Measurements from ENCODE around the gene HNRNPAB. TPM values are rescaled to one million over a fixed set of nuclear protein-coding genes. Genes with fewer than 3 reads are reported as not detected.

The HNRNPAB gene
- total RNA-seq, 4 donors from 2014 or later, result 115 to 199 (median 169) TPM

DNA sequence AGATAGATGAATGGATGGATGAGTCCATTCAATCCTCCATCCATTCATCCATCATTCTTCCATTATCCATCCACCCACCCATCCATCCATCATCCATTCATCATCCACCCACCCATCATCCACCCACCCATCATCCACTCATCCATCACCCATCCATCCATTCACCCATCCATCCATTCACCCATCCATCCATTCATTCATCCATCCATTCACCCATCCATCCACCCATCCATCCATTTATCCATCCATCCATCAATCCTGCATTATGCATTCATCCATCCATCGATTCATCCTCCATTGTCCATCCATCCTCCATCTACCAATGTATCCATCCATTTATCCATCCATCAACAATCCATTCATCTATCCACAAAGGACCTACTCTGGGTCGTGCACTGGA lies 41.1 kb downstream of the HNRNPAB start:
- H3K9me3 ChIP-seq, result no peaks in the 10 kb centered on the region
- no peaks in the 10 kb centered on the region for H3K4me1 ChIP-seq
- 68 to 80% methylated on average over 2 of the region's 2 CpGs for WGBS, 2 donors (ENCODE audit: low coverage in 1 of 2)
- no peak overlapping the region for H3K4me3 ChIP-seq
- H3K27ac ChIP-seq, result no peak overlapping the region
- no peaks in the 10 kb centered on the region for H3K36me3 ChIP-seq
- DNase-seq, result no peak
- intact Hi-C loops (cut with DNase I; ENCODE audit: low total_unique reads), result no loop called here
- TF ChIP-seq, protein P1, sequence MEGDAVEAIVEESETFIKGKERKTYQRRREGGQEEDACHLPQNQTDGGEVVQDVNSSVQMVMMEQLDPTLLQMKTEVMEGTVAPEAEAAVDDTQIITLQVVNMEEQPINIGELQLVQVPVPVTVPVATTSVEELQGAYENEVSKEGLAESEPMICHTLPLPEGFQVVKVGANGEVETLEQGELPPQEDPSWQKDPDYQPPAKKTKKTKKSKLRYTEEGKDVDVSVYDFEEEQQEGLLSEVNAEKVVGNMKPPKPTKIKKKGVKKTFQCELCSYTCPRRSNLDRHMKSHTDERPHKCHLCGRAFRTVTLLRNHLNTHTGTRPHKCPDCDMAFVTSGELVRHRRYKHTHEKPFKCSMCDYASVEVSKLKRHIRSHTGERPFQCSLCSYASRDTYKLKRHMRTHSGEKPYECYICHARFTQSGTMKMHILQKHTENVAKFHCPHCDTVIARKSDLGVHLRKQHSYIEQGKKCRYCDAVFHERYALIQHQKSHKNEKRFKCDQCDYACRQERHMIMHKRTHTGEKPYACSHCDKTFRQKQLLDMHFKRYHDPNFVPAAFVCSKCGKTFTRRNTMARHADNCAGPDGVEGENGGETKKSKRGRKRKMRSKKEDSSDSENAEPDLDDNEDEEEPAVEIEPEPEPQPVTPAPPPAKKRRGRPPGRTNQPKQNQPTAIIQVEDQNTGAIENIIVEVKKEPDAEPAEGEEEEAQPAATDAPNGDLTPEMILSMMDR (IDR thresholded peaks at IDR 0.05), result no peak
- TF ChIP-seq POLR2A (IDR thresholded peaks at IDR 0.05) (no peak), POLR2AphosphoS5 (IDR thresholded peaks at IDR 0.05) (no peak), EP300 (IDR thresholded peaks at IDR 0.05; ENCODE audit: low read depth) (no peak)
- H3K27me3 ChIP-seq, result no peaks in the 10 kb centered on the region
- in situ Hi-C loops (cut with MboI; ENCODE audit: low pct_ligation_motif_present in 1 of 4, low pct_unique_long_range_greater_than_20kb in 1 of 4, low sequenced_read_pairs in 3 of 4), result no loop called here

DNA sequence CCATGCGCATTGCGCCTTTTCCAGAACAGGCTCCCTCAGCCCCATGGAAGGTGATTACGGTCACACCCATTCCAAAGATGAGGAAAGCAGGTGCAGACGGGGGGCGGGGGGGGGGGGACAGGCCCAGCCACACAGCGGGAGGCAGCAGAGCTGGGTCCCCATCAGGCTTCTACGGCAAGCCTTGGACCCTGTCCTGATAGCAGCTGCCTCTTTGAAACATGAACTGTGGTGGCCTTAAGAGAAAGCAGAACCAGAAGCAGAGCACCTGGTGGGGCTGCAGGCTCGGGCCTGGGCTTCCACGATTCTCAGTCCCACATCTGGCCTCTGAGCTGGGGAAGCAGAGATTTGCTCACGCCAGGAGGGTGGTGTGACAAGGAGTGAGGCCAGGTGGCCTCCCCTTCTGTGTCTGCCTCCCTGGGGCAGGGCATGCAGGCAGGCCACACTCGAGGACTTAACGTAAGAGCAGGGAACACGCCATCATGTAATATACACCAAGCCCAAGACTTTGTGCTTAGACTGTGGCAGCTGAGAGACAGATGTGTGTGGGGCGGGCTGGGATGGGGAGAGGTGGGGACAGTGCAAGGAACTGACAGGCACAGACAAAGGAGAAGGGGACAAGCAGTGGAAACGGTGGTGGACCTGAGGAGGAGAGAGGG lies 42.4 kb downstream of the HNRNPAB start:
- 25 to 74% methylated on average over 5 to 13 of the region's 15 CpGs for WGBS, 2 donors (ENCODE audit: low coverage in 1 of 2)
- H3K27ac ChIP-seq, result no peak overlapping the region
- H3K4me3 ChIP-seq, result no peak overlapping the region
- no peaks in the 10 kb centered on the region for H3K36me3 ChIP-seq
- DNase-seq, result no peak
- no peaks in the 10 kb centered on the region for H3K4me1 ChIP-seq
- no peaks in the 10 kb centered on the region for H3K27me3 ChIP-seq
- in situ Hi-C loops (cut with MboI; ENCODE audit: low pct_ligation_motif_present in 1 of 4, low pct_unique_long_range_greater_than_20kb in 1 of 4, low sequenced_read_pairs in 3 of 4) (no loop called here), intact Hi-C loops (cut with DNase I; ENCODE audit: low total_unique reads) (no loop called here)
- TF ChIP-seq POLR2AphosphoS5 (IDR thresholded peaks at IDR 0.05), result no peak
- no peak for TF ChIP-seq POLR2A (IDR thresholded peaks at IDR 0.05)
- TF ChIP-seq EP300 (IDR thresholded peaks at IDR 0.05; ENCODE audit: low read depth), result no peak
- TF ChIP-seq, protein P1 (IDR thresholded peaks at IDR 0.05), result no peak
- H3K9me3 ChIP-seq, result no peaks in the 10 kb centered on the region

DNA sequence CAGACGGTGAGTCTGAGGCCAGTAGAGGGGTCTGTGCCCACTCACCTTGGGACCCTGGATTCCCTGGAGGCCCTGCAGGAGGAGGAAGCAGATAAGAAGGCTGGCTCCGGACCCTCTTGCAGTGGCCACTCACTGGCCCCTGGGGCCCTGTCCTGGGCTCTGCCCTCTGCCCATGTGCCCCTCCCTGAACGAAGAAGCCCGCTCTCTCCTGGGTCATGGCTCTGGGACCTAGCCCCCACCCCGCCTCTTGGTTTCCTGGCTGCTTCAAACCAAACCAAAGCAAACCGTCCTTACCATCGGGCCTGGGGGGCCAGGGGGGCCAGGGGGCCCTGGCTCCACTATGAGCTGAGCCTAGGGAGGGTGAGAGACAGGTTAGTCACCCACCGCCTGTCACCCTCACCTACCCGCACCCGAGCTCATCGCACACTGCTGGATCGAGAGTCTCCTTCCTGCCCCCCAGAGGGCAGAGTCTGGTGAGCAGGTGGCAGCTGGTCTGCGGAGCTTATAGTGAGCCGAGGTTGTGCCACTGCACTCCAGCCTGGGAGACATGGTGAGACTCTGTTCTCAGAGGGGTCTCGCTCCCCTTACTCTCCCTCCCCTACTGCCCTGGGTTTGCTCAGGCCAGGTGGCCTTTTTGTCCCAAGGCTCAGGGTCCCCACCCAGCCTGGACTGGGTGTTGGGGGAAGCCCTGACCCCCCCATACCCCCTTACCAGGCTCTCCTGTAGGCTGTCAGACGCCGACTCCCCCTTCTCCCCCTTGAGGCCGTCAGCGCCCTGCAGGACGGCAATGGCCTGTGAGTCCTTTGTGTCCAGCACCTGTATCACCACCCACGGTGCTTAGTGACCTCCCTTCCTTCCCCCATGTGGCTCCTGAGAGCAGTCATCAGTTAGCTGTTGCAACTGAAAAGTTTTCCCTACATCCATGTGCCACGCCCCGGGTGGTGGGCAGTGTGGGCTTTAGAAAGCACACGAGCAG lies 43.4 kb downstream of the HNRNPAB start:
- no peak overlapping the region for H3K4me3 ChIP-seq
- H3K27me3 ChIP-seq, result no peaks in the 10 kb centered on the region
- in situ Hi-C loops (cut with MboI; ENCODE audit: low pct_ligation_motif_present in 1 of 4, low pct_unique_long_range_greater_than_20kb in 1 of 4, low sequenced_read_pairs in 3 of 4) (no loop called here), intact Hi-C loops (cut with DNase I; ENCODE audit: low total_unique reads) (no loop called here)
- 73 to 78% methylated on average over 2 to 24 of the region's 24 CpGs for WGBS, 2 donors (ENCODE audit: low coverage in 1 of 2)
- no peaks in the 10 kb centered on the region for H3K4me1 ChIP-seq
- no peak overlapping the region for H3K27ac ChIP-seq
- H3K9me3 ChIP-seq, result no peaks in the 10 kb centered on the region
- no peak for TF ChIP-seq POLR2A (IDR thresholded peaks at IDR 0.05)
- no peak for TF ChIP-seq POLR2AphosphoS5 (IDR thresholded peaks at IDR 0.05)
- TF ChIP-seq, protein P1 (IDR thresholded peaks at IDR 0.05), result no peak
- no peak for TF ChIP-seq EP300 (IDR thresholded peaks at IDR 0.05; ENCODE audit: low read depth)
- DNase-seq, result no peak
- H3K36me3 ChIP-seq, result no peaks in the 10 kb centered on the region

DNA sequence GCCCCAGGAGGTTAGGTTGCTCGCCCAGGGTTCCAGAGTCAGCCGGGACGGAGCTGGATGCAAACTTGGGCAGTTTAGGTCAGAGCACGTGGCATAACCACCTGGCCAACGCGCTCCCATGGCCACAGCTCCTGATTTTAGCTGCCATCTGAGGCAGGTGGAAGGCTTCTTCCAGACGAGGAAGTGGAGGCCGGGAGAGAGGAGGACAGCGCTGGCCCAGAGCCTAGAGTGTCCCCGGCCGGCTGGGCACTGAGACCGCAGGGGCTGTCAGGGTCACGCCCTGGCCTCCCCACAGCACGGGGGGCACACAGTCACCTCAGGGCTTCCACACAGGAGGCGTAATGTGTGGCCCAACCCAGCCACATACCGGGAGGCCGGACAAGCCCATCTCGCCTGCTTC lies 44.4 kb downstream of the HNRNPAB start:
- intact Hi-C loops (cut with DNase I; ENCODE audit: low total_unique reads), result no loop called here

More for the DNA sequence above, 44.4 kb downstream of the HNRNPAB start:
- WGBS, 2 donors (ENCODE audit: low coverage in 1 of 2), result 87% methylated on average over 18 of the region's 18 CpGs; no CpG with 5 or more reads in 1 of the 2 donors
- H3K27me3 ChIP-seq, result no peaks in the 10 kb centered on the region
- no peak for TF ChIP-seq POLR2A (IDR thresholded peaks at IDR 0.05)
- no peak for TF ChIP-seq POLR2AphosphoS5 (IDR thresholded peaks at IDR 0.05)
- no peaks in the 10 kb centered on the region for H3K9me3 ChIP-seq
- no peak overlapping the region for H3K27ac ChIP-seq
- DNase-seq, result no peak
- no peaks in the 10 kb centered on the region for H3K4me1 ChIP-seq
- H3K4me3 ChIP-seq, result no peak overlapping the region
- in situ Hi-C loops (cut with MboI; ENCODE audit: low pct_ligation_motif_present in 1 of 4, low pct_unique_long_range_greater_than_20kb in 1 of 4, low sequenced_read_pairs in 3 of 4), result no loop called here
- H3K36me3 ChIP-seq, result no peaks in the 10 kb centered on the region
